AG04450 (cell line): ENCODE measurements around the gene THAP4. TPM values are rescaled to one million over a fixed set of nuclear protein-coding genes. Genes with fewer than 3 reads are reported as not detected.

Source experiments
- CTCF ChIA-PET: fragments of 300-600, 350-600 bp; formaldehyde crosslinking; extraction: SDS; loops from one replicate; lab custom pipeline; 2022; ENCODE audit warnings: antibody characterized with exemption, inconsistent platforms; lab: Charles Lee
- POLR2A ChIA-PET: fragments of 350-600 bp; formaldehyde crosslinking; extraction: SDS; loops from one replicate; lab custom pipeline; 2021; ENCODE audit warnings: antibody characterized with exemption, inconsistent platforms; lab: Yijun Ruan, JAX
- DNase-seq: peaks from one replicate; pipeline ENCODE4 v3.0.0-alpha.2; 2011; ENCODE audit warnings: low read depth, low spot score
- H3K27ac ChIP-seq: one replicate; pipeline ENCODE4 v1.5.1; 2012; ENCODE audit warnings: low read depth, low read length, control low read depth
- H3K27me3 ChIP-seq: one replicate; pipeline ENCODE4 v1.6.0; 2012; ENCODE audit warnings: low read length; ENCODE audit not compliant: control insufficient read depth, insufficient read depth
- H3K4me3 ChIP-seq: 2 replicates; pipeline ENCODE4 v1.5.1; 2011; ENCODE audit warnings: mild to moderate bottlenecking, low read depth, low read length, control low read depth
- H3K9me3 ChIP-seq: 2 replicates; pipeline ENCODE4 v1.5.1; 2012; ENCODE audit warnings: low read length; ENCODE audit not compliant: control insufficient read depth, insufficient read depth
- polyA plus RNA-seq: library from polyadenylated mRNA; depleted of rRNA; stranded (reverse); fragments of >200 nt; gene quantifications from 2 replicates; pipeline ENCODE4 v1.2.3, GENCODE V29; 2011
- TF ChIP-seq, protein P1 (sequence below): IDR thresholded peaks from 2 replicates; pipeline ENCODE4 v1.5.1; 2011; ENCODE audit warnings: low read depth, low read length, control low read depth, inconsistent platforms

The THAP4 gene
- polyA plus RNA-seq, 1 experiment, result 23.7 TPM

- CTCF ChIA-PET, result interaction anchor here (2.9 kb wide), 1 partner anchor 11 kb away, joined by 13 read pairs; no protein-coding TSS in a partner anchor
- TF ChIP-seq, protein P1, sequence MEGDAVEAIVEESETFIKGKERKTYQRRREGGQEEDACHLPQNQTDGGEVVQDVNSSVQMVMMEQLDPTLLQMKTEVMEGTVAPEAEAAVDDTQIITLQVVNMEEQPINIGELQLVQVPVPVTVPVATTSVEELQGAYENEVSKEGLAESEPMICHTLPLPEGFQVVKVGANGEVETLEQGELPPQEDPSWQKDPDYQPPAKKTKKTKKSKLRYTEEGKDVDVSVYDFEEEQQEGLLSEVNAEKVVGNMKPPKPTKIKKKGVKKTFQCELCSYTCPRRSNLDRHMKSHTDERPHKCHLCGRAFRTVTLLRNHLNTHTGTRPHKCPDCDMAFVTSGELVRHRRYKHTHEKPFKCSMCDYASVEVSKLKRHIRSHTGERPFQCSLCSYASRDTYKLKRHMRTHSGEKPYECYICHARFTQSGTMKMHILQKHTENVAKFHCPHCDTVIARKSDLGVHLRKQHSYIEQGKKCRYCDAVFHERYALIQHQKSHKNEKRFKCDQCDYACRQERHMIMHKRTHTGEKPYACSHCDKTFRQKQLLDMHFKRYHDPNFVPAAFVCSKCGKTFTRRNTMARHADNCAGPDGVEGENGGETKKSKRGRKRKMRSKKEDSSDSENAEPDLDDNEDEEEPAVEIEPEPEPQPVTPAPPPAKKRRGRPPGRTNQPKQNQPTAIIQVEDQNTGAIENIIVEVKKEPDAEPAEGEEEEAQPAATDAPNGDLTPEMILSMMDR, result no peak
- POLR2A ChIA-PET, result no interaction called here
- Histone ChIP-seq H3K27me3 (no peaks in the 10 kb centered on the region), H3K4me3 (no peak overlapping the region), H3K27ac (no peak overlapping the region), H3K9me3 (no peaks in the 10 kb centered on the region)
- DNase-seq, result no peak
Observed at GRCh38 chr2:241648453-241648852, 11.5 kb upstream of the THAP4 start.

DNA sequence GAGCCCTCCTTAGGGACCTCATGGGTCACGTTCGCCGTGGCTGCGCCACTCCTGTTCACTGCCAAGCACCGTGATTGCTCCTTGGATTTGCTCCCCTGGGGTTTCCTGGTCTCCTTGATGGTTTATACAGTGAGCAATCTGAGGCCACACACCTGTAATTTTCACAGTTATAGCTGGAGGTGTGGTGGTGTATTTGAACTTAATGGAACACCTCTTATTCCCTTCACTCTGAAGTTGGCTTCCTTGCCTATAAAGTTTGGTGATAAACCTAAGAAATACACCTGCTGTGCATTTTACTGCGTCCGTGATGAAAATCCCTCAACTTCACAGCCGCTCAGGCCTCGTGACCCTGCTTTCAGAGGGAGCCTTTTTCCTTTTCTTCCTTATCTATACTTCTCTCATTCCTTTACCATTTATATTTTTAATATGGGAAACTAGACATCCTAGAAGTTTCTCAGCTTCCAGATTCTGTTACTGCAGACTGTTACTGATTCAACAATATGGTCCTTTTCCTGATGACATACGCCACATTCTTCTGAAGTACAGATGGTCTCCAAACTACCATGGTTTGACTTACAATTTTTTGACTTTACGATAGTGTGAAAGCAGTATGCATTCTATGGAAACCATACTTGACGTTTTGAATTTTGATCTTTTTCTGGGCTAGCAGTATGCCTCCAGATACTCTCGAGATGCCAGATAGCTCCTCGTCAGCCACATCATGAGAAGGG lies 9.1 kb upstream of the THAP4 start:
- Histone ChIP-seq H3K4me3 (no peak overlapping the region), H3K9me3 (no peaks in the 10 kb centered on the region), H3K27ac (no peak overlapping the region), H3K27me3 (no peaks in the 10 kb centered on the region)
- DNase-seq, result no peak
- TF ChIP-seq, protein P1, result no peak
- ChIA-PET POLR2A (interaction anchor here (0.6 kb wide), 2 partner anchors 12 to 330 kb away, joined by 3 read pairs; no protein-coding TSS in a partner anchor), CTCF (interaction anchor here (0.6 to 2.9 kb wide), 2 partner anchors 13 to 56 kb away, joined by 4 to 13 read pairs; no protein-coding TSS in a partner anchor)

GRCh38 chr2:241645056-241645914 lies 8.3 kb upstream of the THAP4 start:
- TF ChIP-seq, protein P1, result no peak

GRCh38 chr2:241641631-241642030 lies 4.7 kb upstream of the THAP4 start:
- Histone ChIP-seq H3K4me3 (no peak overlapping the region), H3K9me3 (peaks cover 5% of the 10 kb centered on the region; the same call in 1 of the 2 replicates), H3K27ac (no peak overlapping the region), H3K27me3 (no peaks in the 10 kb centered on the region)
- POLR2A ChIA-PET, result no interaction called here
- DNase-seq, result no peak
- TF ChIP-seq, protein P1, result no peak
- CTCF ChIA-PET, result interaction anchor here (1.1 kb wide), 1 partner anchor 17 kb away, joined by 6 read pairs; no protein-coding TSS in a partner anchor

More at GRCh38 chr2:241645056-241645914, 8.3 kb upstream of the THAP4 start:
- CTCF ChIA-PET, result interaction anchor here (2.9 kb wide), 1 partner anchor 14 kb away, joined by 13 read pairs; no protein-coding TSS in a partner anchor
- Histone ChIP-seq H3K27me3 (no peaks in the 10 kb centered on the region), H3K4me3 (no peak overlapping the region), H3K9me3 (no peaks in the 10 kb centered on the region), H3K27ac (no peak overlapping the region)
- POLR2A ChIA-PET, result no interaction called here
- DNase-seq, result no peak
